22Rv1 (cell line): ENCODE measurements around the gene XCR1.

ENCODE experiments used
- CTCF ChIP-seq: fragments of 450-650 bp; IDR thresholded peaks from 2 replicates; pipeline ENCODE4 v1.5.1; 2017; ENCODE audit warnings: mild to moderate bottlenecking
- ZFX ChIP-seq: fragments of 450-650 bp; IDR thresholded peaks from 2 replicates; pipeline ENCODE4 v1.6.1; 2017; ENCODE audit warnings: antibody characterized with exemption, borderline replicate concordance

DNA sequence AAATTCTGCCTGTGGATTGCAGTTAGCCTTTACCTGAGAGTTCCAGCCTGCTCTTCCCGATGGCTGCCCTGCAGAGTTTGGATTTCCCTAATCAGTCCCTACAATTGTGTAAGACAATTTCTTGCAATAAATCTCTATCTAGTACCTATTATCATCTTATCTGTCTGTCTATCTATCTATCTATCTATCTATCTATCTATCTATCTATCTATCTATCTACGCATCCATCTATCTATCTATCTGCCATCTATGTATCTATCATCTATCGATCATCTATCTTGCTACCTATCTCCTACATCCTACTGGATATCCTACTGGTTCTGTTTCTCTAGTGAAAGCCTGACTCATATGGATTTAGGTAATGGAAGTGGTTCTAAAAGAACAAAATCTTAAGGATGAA, 30.4 kb upstream of the XCR1 start:
- no peak for TF ChIP-seq CTCF
- no peak for TF ChIP-seq ZFX
